ENCODE measurements around the gene TSPOAP1.

TSPOAP1 gene

DNA sequence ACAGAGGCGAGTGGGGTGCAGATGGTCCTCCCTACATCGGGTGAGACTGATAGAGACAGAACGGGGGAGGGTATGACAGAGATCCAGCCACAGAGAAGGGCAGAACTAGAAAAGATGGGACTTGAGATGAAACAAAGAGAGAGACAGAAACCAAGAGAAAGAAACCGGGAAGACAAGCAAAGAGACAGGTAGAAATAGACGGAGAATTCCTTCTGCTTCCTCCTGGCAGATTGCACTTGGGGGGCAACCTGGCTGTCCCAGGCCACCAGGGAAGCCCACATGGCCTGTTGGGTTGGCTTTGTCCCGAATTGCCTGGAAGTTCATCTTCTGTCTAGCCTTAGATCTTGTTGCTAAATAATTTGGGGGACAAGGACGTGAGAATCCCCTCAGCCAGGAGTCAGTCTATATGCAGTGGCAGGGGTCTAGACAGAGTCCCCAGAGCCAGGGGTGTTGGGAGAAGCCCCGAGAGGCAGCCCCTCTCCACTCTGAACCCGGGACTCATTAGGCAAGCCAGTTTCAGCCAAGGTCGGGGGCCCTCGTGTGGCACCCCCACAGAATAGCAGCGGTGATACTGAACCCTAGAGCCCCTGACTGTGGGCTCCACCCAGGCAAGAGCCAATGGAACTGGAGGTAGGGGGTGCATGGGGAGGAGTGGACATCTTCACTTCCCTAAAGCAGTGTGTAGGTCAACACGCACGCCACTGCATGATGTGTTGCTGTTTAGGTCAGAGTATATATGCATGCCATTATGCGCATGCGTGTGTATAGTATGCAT is 627 bp upstream of the TSPOAP1 start:
- peak; percentile 43 for DNase-seq

- DNase-seq = peak; percentile 17
These were observed 1.0 kb downstream of the TSPOAP1 start for GRCh38 chr17:58327363-58328194.

- no peak for DNase-seq
These were observed 1.8 kb downstream of the TSPOAP1 start for GRCh38 chr17:58326609-58327362.

DNA sequence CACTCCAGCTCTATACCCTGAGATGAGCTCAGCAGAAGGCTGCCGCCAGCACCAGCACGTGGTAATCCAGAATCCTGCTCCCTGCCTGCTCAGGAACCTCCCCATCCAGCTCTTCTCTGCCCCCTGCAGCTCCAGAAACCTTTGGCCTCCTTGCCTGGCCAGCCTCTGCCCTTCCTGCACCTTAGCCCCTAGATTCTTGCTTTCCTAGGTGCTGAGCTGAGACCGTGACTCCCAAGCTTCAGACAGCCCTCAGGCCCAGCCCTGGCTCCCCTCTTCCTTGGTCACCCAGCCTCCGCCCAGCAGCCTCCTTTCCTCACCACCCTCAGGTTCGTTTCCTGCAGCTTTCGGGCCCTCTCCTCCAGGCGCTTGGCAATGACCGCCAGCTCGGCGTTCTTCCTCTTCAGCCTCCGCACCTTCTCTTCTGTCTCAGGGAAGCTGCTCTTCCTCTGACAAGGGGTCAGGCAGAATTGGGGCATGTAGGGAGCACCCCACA is 2.6 kb downstream of the TSPOAP1 start:
- DNase-seq = no peak

DNA sequence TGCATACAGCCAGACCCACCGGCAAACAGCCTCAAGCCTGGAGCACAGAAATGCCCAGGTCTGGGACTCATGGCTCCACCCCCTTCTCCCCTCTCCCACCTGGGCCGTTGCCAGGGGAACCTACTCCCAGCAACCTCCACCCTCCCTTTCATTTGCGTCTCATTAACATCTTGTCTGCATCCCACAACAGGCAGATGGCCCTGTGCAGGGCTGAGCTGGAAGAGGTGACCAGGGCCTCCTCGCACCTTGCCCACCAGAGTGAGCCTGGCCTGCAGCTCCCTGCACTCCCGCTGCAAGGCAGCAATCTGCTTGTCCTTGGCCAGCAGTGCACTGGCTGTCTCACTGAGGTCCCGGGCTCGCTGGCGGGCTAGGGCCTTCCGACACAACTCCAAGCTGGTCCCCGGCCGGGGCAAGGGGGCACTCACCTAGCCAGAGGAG is 3.3 kb downstream of the TSPOAP1 start:
- DNase-seq = no peak

DNA sequence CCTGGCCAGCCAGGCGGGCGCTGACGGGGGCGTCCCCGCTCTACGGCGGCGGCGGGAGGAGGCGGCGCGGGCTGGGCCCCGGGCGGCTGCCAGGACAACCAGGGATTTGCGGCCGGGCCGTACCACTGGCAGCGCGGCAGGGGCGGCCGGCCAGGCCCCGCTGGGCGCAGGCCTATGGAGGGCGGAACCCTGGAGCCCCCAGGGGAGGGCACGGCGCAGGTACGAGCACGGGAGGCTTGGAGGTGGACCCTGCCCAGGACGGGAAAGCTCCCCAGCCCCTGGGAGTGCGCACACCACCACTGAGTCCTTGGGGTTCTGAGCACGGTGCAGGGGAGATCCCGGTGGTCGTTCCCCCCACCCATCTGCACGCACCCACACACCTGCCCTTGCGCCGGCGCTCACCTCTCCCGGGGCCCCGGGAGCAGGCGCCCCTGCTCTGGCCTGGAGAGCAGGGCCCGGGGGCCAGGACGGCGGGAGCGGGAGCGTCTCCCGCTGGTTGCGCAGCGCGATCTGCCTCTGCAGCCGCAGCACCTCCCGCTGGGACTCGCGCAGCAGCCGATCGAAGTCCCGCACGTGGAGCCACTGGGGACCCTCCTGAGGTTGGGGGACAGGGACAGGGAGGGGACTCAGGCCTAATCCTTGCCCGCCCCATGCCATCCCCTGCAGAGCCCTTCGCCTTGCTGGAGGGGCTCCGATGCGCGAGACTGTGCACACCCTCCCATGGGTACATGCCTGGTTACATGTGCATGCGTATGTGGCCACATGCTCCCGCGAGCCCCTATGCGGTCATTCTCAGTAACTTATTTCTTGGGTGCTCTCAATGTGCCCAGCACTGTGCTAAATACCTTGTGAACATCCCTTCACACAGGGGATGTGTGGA is 3.9 kb downstream of the TSPOAP1 start:
- DNase-seq = no peak

DNA sequence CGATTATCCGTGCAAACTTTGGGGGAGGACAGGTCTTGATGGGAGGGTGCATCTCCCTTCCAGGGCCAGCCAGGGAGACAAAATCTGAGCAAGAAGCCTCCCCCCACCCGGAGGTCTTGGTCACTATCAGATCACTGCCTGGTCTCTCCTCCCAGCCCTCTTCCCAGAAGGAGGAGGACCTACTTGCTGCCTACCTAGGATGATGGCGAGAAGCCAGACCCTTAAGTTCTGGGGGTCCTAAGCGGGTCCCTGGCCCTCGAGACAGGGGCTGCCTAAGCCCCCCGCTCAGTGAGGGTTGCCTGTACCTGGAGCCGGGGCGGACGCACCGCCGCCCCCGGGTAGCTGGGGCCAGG is 4.6 kb downstream of the TSPOAP1 start:
- DNase-seq = no peak

GRCh38 chr17:58323366-58324055 is 5.1 kb downstream of the TSPOAP1 start:
- no peak for DNase-seq

DNA sequence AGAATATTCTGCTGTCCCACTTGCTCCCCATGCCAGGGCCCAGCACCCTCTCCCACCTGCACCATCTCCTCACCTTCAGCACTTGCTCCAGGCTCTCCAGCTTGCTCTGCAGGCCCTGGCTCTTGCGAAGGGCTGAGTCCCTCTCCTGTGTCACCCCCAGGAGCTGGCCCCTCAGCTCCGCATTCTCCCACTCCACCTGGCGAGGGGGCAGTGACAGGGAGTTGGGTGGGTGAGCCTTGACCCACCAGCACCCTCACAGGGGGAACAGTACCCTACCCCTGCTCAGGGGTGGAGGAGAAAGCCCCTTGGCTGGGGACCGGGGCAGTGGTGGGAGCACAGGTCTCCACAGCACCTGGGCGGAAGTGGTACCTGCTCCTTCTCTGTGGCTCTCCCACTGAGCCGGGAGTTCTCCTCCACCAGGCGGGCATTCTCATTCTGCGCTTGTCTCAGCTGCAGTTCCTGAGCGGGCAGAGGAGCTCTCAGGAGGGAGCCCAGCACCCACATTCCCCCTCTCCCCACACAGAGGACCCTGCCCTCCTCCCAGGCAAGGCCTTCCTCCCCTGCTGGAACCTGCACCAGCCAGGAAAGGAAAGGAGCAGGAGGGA is 5.9 kb downstream of the TSPOAP1 start:
- DNase-seq = no peak

DNA sequence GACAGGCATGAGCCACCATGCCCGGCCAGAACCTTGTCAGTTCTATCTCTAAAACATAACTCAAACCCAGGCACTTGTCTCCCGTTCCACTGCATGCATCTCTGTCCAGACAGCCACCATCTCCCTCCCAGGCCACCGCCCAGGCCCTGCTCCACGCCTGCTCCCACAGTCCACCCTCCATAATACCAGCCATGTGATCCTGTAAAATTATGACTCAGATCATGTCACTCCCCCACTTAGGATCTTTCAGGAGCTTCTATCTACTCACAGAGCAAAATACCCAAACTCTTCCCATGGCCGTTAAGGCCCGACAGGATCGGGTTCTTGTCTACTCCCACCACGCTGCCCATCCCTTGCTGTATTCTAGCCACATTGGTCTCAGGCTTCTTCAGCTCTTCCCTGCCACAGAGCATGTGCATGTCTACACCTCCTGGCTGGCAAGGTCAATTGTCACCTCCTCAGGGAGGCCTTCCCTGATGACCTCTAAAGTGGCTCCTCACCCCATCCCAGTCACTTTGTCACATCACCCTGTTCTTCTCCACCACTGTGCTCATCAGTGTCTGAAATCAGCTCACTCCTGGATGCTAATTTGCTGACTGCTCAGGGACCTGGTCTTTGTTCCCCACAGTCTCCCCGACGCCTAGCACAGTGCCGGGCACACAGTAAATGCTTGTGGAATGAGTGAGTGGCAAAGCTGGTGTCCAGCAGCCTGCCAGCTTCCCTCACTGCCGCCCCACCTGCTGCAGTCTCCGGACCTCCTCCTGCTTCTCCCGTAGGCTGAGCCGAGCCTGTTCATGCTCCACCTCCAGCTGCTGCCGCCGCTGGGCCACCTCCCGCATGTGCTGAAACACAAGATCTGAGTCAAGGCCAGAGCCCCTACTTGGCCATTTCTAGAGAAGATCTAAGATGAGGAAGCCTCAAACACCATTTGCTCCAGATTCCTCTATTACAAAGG is 6.7 kb downstream of the TSPOAP1 start:
- no peak for DNase-seq

DNA sequence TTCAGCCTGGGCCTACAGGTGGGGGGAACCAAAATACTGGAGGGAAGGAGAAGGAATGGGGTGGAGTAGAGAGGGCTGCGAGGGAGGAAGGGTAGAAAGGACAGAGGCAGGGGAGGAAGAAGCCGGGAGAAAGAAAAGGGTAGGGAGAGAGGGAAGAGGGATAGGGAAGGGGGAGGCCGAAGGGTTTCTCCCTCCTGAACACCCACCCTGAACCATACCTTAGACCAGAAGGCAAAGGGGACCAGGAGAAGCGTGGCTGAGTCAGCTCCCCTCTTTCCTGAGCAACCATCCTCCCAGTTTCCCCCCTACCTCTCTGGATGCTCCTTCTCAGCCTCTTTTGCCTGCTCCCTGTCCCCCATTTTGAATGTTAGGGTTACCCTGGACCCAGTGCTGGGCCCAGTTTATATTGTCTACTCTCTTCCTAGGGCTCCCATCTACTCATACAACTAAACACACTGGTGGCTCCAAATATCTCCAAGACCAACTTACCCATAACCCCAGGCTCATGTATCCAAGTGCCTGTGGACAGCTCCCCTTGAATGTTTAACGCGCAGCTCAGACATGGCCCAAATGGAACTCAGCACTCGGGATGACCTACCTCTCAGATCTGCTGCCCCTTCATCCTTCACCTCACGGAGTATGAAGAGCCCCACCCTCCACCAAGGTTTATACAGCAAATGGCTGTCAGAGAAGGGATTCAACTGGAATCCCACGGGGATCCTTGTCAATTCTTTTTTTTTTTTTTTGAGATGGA is 7.8 kb downstream of the TSPOAP1 start:
- DNase-seq = no peak

GRCh38 chr17:58320163-58320558 is 8.4 kb downstream of the TSPOAP1 start:
- no peak for DNase-seq

DNA sequence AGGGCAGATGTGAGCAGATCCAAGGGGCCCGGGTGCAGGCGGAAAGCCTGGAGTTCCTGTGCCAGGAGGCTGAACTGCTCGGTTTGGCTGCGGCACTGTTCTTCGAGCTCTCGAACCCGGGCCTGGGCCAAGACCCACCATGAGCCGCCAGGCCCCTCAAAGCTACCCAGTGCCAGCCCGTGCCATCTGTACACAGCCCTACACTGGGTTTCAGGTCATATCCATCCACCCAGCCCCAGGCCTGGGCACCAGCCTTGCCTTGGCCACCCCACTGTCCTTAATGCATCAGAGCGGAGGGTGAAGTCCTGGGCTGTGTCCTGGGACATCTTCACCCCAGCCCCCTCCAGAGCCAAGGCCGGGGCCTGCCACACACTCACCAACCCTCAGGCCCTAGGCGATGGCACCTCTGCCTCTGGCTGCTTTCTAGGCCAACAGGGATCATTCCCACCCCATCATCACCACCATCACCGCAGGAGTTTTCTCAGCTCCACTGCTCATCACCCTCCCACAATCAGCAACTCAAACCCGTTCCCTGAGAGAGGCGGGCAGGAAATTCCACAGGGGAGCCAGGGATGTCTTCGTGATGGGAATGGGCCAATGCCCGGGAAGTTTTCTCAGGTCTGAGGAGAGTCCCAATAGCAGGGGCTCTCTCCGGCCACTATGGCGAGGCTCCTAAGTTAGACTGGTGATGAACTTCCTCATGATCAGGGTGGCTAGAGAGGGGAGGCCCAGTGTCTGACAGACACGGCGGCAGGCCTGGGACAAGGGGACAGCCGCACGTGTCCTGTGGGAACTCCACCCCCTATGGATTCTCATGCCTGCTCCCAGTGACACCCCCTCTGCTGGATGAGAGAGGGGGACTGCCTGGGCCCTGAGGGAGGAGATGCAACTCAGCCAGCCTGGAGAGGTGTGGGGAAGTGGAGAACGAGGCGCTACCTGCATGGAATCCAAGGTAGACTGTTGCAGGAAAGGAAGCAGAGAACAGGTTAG is 9.1 kb downstream of the TSPOAP1 start:
- no peak for DNase-seq

DNA sequence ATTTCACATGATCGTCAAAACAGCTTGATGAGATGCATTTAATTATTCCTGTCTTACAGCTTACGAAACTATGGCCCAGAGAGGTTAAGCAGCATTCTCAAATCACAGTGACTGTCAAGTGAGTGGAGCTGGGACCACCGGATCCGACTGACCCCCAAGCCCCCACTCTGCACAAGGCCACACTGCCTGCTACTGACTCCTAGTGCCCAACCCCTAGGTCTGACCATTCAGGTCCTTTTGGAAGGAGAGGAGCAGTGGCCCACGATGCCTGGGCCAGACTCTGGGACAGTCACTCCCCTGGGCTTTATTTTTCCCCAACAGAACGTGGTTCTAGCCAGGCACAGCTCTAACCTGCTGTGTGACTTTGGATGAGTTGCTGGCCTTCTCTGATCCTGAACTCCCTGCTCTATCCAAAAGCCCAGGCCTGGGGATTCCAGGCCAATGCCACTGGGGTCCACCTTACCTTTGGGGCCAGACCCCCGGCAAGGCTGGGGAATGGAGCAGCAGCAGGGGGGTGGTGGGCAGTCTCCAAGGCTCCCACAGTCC is 9.9 kb downstream of the TSPOAP1 start:
- DNase-seq = no peak

DNA sequence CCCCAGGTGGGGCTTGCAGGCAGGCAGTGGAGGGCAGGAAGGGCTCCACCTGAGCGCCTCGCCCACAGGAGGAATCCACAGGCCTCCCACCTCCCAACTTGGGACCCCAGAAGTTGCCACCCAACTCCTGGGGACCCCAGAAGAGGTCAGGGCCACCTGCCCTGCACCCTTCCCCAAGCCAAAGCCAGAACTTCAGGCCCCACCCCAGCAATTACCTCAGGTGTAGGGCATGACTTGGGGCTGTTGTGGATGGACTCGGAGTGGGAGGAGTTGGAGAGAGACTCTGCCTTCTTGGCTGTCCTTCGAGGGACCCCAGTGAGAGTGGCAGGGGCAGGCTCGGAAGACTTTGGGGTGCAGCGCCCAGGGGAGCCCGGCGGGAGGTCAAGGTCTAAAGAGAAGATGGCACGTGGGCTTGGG is 10.5 kb downstream of the TSPOAP1 start:
- DNase-seq = no peak

DNA sequence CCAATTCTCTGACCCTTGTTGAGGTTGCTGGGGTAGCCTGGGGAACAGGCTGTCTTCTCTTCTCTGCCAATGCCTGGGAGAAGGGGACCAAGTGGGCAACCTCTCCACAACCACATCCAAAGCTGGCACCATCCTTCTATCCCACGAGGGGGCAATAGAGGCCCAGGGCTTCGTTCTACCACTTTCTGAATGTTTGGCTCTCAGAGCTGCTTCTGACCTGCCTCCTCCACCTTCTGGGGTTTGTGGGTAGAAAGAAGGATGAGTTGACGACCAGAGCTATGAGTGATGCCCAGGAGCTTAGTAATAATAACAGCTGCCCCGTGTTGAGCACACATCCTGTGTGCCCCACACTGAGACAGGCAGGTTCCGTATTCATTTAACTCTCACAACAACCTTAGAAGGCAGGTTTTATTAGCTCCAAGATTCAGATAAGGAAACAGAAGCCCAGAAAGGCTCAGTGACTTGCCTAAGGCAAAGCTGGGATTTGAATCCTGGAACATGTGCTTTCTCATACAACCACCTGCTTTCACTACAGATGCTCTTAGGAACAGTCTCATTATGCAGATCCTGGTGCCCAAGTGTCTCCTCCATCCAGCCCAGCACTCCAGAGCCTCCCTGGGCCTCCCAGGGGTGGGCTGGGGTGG is 11.1 kb downstream of the TSPOAP1 start:
- peak; percentile 42 for DNase-seq
